ENCODE measurements around the gene IFNAR2.
A peak's percentile ranks its signal among the peaks of the same experiment; 100 is the strongest.

The IFNAR2 gene

DNA sequence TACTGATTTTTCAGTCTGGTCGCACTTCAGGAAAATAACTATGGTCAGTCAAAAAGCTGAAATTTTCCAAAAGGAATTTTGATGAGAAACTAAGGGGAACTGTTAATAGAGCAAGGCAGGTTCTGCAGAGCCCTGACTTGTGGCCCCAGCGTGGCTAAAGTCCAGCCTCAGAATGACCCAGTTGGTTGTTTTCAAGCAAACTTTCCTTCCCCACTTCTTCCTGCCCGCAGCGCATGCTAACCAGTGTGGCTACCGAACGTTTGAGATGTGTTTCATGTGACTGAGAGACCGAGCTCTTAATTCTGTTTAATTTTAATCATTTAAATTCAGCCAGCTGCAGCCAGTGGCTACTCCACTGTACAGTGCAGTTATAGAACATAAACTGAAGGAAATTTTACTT lies 30.3 kb downstream of the IFNAR2 start:
- Histone ChIP-seq H3K36me3 (ENCODE audit: insufficient read depth, low read length) (peaks cover 28% of the 10 kb centered on the region), H3K4me2 (ENCODE audit: low read length) (no peak overlapping the region), H3K27me3 (ENCODE audit: control insufficient read depth, insufficient read depth, low read length) (no peaks in the 10 kb centered on the region), H3K4me1 (ENCODE audit: control insufficient read depth, insufficient read depth, low read length) (peaks cover 20% of the 10 kb centered on the region), H3K9me3 (replicated peaks; ENCODE audit: low read length) (no peaks in the 10 kb centered on the region), H3K9ac (ENCODE audit: low read depth, low read length) (no peak overlapping the region), H3K4me3 (ENCODE audit: low read length) (no peak overlapping the region)

- Histone ChIP-seq H3K9ac (ENCODE audit: low read depth, low read length) (no peak overlapping the region), H3K9me3 (replicated peaks; ENCODE audit: low read length) (no peaks in the 10 kb centered on the region), H3K36me3 (ENCODE audit: insufficient read depth, low read length) (peaks cover 18% of the 10 kb centered on the region), H3K4me3 (ENCODE audit: low read length) (no peak overlapping the region), H3K4me2 (ENCODE audit: low read length) (no peak overlapping the region), H3K27me3 (ENCODE audit: control insufficient read depth, insufficient read depth, low read length) (no peaks in the 10 kb centered on the region), H3K4me1 (ENCODE audit: control insufficient read depth, insufficient read depth, low read length) (peaks cover 22% of the 10 kb centered on the region)
These were observed 31.9 kb downstream of the IFNAR2 start for GRCh38 chr21:33261635-33262034.

DNA sequence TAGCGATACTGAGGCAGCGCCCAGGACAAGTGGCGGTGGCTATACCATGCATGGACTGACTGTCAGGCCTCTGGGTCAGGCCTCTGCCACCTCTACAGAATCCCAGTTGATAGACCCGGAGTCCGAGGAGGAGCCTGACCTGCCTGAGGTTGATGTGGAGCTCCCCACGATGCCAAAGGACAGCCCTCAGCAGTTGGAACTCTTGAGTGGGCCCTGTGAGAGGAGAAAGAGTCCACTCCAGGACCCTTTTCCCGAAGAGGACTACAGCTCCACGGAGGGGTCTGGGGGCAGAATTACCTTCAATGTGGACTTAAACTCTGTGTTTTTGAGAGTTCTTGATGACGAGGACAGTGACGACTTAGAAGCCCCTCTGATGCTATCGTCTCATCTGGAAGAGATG lies 33.2 kb downstream of the IFNAR2 start:
- Histone ChIP-seq H3K36me3 (ENCODE audit: insufficient read depth, low read length) (peaks cover 9% of the 10 kb centered on the region), H3K27me3 (ENCODE audit: control insufficient read depth, insufficient read depth, low read length) (no peaks in the 10 kb centered on the region), H3K4me1 (ENCODE audit: control insufficient read depth, insufficient read depth, low read length) (peaks cover 26% of the 10 kb centered on the region), H3K9me3 (replicated peaks; ENCODE audit: low read length) (no peaks in the 10 kb centered on the region), H3K4me2 (ENCODE audit: low read length) (no peak overlapping the region), H3K9ac (ENCODE audit: low read depth, low read length) (no peak overlapping the region), H3K4me3 (ENCODE audit: low read length) (no peak overlapping the region)

- no peak overlapping the region for H3K4me2 ChIP-seq (ENCODE audit: low read length)
- no peak overlapping the region for H3K9ac ChIP-seq (ENCODE audit: low read depth, low read length)
- no peak overlapping the region for H3K4me3 ChIP-seq (ENCODE audit: low read length)
- H3K9me3 ChIP-seq (replicated peaks; ENCODE audit: low read length), result no peaks in the 10 kb centered on the region
- peaks cover 23% of the 10 kb centered on the region for H3K36me3 ChIP-seq (ENCODE audit: insufficient read depth, low read length)
- H3K4me1 ChIP-seq (ENCODE audit: control insufficient read depth, insufficient read depth, low read length), result peaks cover 18% of the 10 kb centered on the region
- no peaks in the 10 kb centered on the region for H3K27me3 ChIP-seq (ENCODE audit: control insufficient read depth, insufficient read depth, low read length)
These were observed 34.8 kb downstream of the IFNAR2 start for GRCh38 chr21:33264561-33264960.

GRCh38 chr21:33265664-33266049 lies 35.9 kb downstream of the IFNAR2 start:
- peak overlapping the region; percentile 93 for H3K4me2 ChIP-seq (ENCODE audit: low read length)
- H3K9me3 ChIP-seq (replicated peaks; ENCODE audit: low read length), result no peaks in the 10 kb centered on the region
- H3K27me3 ChIP-seq (ENCODE audit: control insufficient read depth, insufficient read depth, low read length), result no peaks in the 10 kb centered on the region
- H3K36me3 ChIP-seq (ENCODE audit: insufficient read depth, low read length), result peaks cover 23% of the 10 kb centered on the region
- H3K4me3 ChIP-seq (ENCODE audit: low read length), result peak overlapping the region; percentile 91
- H3K4me1 ChIP-seq (ENCODE audit: control insufficient read depth, insufficient read depth, low read length), result peaks cover 16% of the 10 kb centered on the region
- peak overlapping the region; percentile 93 for H3K9ac ChIP-seq (ENCODE audit: low read depth, low read length)

DNA sequence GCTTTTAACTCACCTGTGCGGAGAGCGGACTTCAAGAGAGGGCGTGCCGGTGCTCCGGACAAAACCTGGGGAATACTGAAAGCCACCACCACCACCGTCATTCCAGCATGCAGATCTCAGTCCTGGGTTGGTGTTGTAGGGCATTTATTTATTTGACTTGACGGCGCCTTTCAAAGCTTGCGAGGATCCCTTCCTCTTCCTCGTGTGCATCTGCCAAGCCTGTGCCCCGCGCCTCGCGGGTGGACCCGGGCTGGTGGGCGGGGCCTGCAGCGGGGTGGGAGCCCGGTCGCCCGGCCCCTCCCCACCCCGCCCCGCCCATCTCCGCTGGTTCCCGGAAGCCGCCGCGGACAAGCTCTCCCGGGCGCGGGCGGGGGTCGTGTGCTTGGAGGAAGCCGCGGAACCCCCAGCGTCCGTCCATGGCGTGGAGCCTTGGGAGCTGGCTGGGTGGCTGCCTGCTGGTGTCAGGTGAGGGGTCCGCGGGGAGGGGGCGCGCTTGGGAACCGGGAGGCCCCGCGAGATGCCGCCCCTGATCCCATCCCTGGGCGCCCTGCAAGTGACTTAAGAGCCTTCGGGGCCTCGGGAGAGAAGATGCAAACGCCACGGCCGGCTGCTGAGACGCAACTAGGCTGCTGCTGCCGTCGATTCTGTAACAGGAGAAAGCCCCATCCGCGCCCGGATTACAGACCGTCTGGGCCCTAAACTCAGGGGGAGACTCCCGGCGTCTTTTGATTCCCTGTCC lies 36.5 kb downstream of the IFNAR2 start, which contains the start of gene IL10RB:
Gene IL10RB, plus strand, starts transcription at position 318 of the 739 bp plus-strand sequence. Its CDS starts 99 bp downstream, at position 417.
- H3K27me3 ChIP-seq (ENCODE audit: control insufficient read depth, insufficient read depth, low read length), result no peaks in the 10 kb centered on the region
- peaks cover 23% of the 10 kb centered on the region for H3K36me3 ChIP-seq (ENCODE audit: insufficient read depth, low read length)
- H3K9ac ChIP-seq (ENCODE audit: low read depth, low read length), result peak within 1 kb of the TSS; percentile 93
- peak within 1 kb of the TSS; percentile 91 for H3K4me3 ChIP-seq (ENCODE audit: low read length)
- H3K9me3 ChIP-seq (replicated peaks; ENCODE audit: low read length), result no peaks in the 10 kb centered on the region
- peak within 1 kb of the TSS; percentile 93 for H3K4me2 ChIP-seq (ENCODE audit: low read length)
- peaks cover 15% of the 10 kb centered on the region for H3K4me1 ChIP-seq (ENCODE audit: control insufficient read depth, insufficient read depth, low read length)

- peak overlapping the region; percentile 91 for H3K4me3 ChIP-seq (ENCODE audit: low read length)
- no peaks in the 10 kb centered on the region for H3K27me3 ChIP-seq (ENCODE audit: control insufficient read depth, insufficient read depth, low read length)
- peak overlapping the region; percentile 93 for H3K9ac ChIP-seq (ENCODE audit: low read depth, low read length)
- peaks cover 9% of the 10 kb centered on the region for H3K4me1 ChIP-seq (ENCODE audit: control insufficient read depth, insufficient read depth, low read length)
- H3K36me3 ChIP-seq (ENCODE audit: insufficient read depth, low read length), result peaks cover 23% of the 10 kb centered on the region
- H3K4me2 ChIP-seq (ENCODE audit: low read length), result peak overlapping the region; percentile 93
- no peaks in the 10 kb centered on the region for H3K9me3 ChIP-seq (replicated peaks; ENCODE audit: low read length)
These were observed 37.0 kb downstream of the IFNAR2 start for GRCh38 chr21:33266789-33267135.

DNA sequence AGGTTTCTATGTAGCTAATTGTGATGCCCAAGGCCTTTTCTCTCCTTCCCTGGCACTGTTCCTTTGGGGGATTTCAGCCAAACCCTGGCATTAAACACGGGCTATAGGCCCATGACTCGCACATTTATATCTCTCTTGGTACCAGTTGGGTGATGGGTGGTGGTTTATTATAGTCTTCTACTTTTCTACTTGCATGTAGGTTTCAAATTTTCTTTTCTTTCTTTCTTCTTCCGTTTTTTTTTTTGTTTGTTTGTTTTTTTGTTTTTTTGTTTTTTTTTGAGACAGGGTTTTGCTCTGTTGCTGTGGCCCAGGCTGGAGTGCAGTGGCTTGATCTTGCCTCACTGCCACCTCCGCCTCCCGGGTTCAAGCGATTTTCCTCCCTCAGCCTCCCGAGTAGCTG lies 37.5 kb downstream of the IFNAR2 start:
- H3K27me3 ChIP-seq (ENCODE audit: control insufficient read depth, insufficient read depth, low read length), result no peaks in the 10 kb centered on the region
- H3K9me3 ChIP-seq (replicated peaks; ENCODE audit: low read length), result no peaks in the 10 kb centered on the region
- H3K4me1 ChIP-seq (ENCODE audit: control insufficient read depth, insufficient read depth, low read length), result peaks cover 7% of the 10 kb centered on the region
- H3K36me3 ChIP-seq (ENCODE audit: insufficient read depth, low read length), result peaks cover 23% of the 10 kb centered on the region
- peak overlapping the region; percentile 93 for H3K9ac ChIP-seq (ENCODE audit: low read depth, low read length)
- peak overlapping the region; percentile 91 for H3K4me3 ChIP-seq (ENCODE audit: low read length)
- H3K4me2 ChIP-seq (ENCODE audit: low read length), result peak overlapping the region; percentile 93

DNA sequence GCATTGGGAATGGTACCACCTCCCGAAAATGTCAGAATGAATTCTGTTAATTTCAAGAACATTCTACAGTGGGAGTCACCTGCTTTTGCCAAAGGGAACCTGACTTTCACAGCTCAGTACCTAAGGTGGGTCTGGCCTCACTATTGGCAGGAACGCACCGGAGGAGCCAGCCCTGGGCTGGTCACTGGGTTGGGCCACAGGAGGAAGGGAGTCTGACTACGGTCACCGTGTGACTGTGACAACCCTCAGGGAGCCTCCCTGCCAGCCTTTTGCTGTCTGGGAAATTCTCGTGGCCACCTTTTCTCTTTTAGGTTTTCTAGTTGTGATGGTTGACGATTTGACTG lies 38.6 kb downstream of the IFNAR2 start:
- peaks cover 7% of the 10 kb centered on the region for H3K4me1 ChIP-seq (ENCODE audit: control insufficient read depth, insufficient read depth, low read length)
- H3K4me3 ChIP-seq (ENCODE audit: low read length), result no peak overlapping the region
- peaks cover 20% of the 10 kb centered on the region for H3K36me3 ChIP-seq (ENCODE audit: insufficient read depth, low read length)

DNA sequence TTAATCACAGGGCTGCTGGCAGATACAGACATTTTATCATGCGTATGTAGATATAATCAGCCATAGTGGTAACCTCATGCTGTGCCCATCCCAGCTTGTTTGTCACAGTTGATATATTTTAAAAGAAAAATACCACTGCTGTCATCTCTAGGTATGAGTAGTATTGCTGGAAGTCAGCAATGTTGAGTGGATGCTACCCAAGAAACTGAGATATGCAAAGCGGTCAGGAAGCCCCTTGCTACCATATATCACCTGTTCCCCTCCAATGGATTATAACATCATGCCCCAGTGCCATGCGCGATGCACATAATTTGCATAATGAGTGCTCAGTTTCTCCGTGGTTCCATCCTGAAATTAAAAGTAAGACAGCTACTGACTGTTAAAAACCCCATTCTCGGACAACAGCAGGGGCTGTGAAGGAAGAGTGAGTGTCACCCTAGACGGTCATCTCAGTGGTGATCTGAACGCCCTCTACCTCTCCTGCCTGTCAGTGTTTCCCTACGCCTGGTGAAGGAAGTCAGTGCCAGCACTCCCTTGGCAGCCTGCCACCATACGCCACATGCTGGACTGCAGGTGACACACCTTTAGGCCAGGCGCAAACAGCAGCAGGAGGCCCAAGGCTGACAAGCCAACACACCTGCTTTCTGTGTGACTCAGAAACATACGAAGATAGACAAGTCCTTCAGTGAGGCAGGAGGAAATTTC lies 39.2 kb downstream of the IFNAR2 start:
- H3K4me1 ChIP-seq (ENCODE audit: control insufficient read depth, insufficient read depth, low read length), result peaks cover 7% of the 10 kb centered on the region
- peaks cover 17% of the 10 kb centered on the region for H3K36me3 ChIP-seq (ENCODE audit: insufficient read depth, low read length)

More for the DNA sequence above, 38.6 kb downstream of the IFNAR2 start:
- no peak overlapping the region for H3K9ac ChIP-seq (ENCODE audit: low read depth, low read length)
- no peaks in the 10 kb centered on the region for H3K27me3 ChIP-seq (ENCODE audit: control insufficient read depth, insufficient read depth, low read length)
- H3K9me3 ChIP-seq (replicated peaks; ENCODE audit: low read length), result no peaks in the 10 kb centered on the region
- no peak overlapping the region for H3K4me2 ChIP-seq (ENCODE audit: low read length)

GRCh38 chr21:33270986-33271385 lies 41.2 kb downstream of the IFNAR2 start:
- Histone ChIP-seq H3K4me3 (ENCODE audit: low read length) (no peak overlapping the region), H3K27me3 (ENCODE audit: control insufficient read depth, insufficient read depth, low read length) (no peaks in the 10 kb centered on the region), H3K9me3 (replicated peaks; ENCODE audit: low read length) (no peaks in the 10 kb centered on the region), H3K9ac (ENCODE audit: low read depth, low read length) (no peak overlapping the region), H3K4me2 (ENCODE audit: low read length) (no peak overlapping the region), H3K36me3 (ENCODE audit: insufficient read depth, low read length) (peaks cover 17% of the 10 kb centered on the region), H3K4me1 (ENCODE audit: control insufficient read depth, insufficient read depth, low read length) (peaks cover 4% of the 10 kb centered on the region)

More for the DNA sequence above, 39.2 kb downstream of the IFNAR2 start:
- Histone ChIP-seq H3K4me2 (ENCODE audit: low read length) (no peak overlapping the region), H3K9ac (ENCODE audit: low read depth, low read length) (no peak overlapping the region), H3K9me3 (replicated peaks; ENCODE audit: low read length) (no peaks in the 10 kb centered on the region), H3K27me3 (ENCODE audit: control insufficient read depth, insufficient read depth, low read length) (no peaks in the 10 kb centered on the region), H3K4me3 (ENCODE audit: low read length) (no peak overlapping the region)

GRCh38 chr21:33273044-33273443 lies 43.3 kb downstream of the IFNAR2 start:
- no peak overlapping the region for H3K4me2 ChIP-seq (ENCODE audit: low read length)
- H3K9ac ChIP-seq (ENCODE audit: low read depth, low read length), result no peak overlapping the region
- H3K4me1 ChIP-seq (ENCODE audit: control insufficient read depth, insufficient read depth, low read length), result no peaks in the 10 kb centered on the region
- H3K9me3 ChIP-seq (replicated peaks; ENCODE audit: low read length), result no peaks in the 10 kb centered on the region
- H3K27me3 ChIP-seq (ENCODE audit: control insufficient read depth, insufficient read depth, low read length), result no peaks in the 10 kb centered on the region
- H3K4me3 ChIP-seq (ENCODE audit: low read length), result no peak overlapping the region
- H3K36me3 ChIP-seq (ENCODE audit: insufficient read depth, low read length), result peaks cover 21% of the 10 kb centered on the region

Measured in skeletal muscle satellite cell (primary cell).